NCI-H187 treated with DMSO at 0.1 percent for 48 hours (cell line): ENCODE measurements around the gene SENP7.
"Not testable (repeated sequence)": the region's sequence is repeated elsewhere in the genome, so short reads cannot be mapped to it uniquely, and the experiment has no call there.

Experiments used
- DNase-seq: peaks from one replicate; lab custom pipeline; 2025; lab: John Stamatoyannopoulos, UW

SENP7 gene

GRCh38 chr3:101454629-101455028 is 58.4 kb downstream of the SENP7 start:
- no peak for DNase-seq

GRCh38 chr3:101453961-101454360 is 59.1 kb downstream of the SENP7 start:
- DNase-seq: no peak

GRCh38 chr3:101438641-101439040 is 74.4 kb downstream of the SENP7 start:
- not testable (repeated sequence) for DNase-seq

GRCh38 chr3:101433652-101434051 is 79.4 kb downstream of the SENP7 start:
- no peak for DNase-seq

- DNase-seq: no peak
These were observed 88.8 kb downstream of the SENP7 start for GRCh38 chr3:101423984-101424888.

GRCh38 chr3:101418851-101419250 is 94.2 kb downstream of the SENP7 start:
- no peak for DNase-seq

GRCh38 chr3:101414121-101414520 is 98.9 kb downstream of the SENP7 start:
- no peak for DNase-seq

GRCh38 chr3:101413656-101414055 is 99.4 kb downstream of the SENP7 start:
- no peak for DNase-seq

- no peak for DNase-seq
These were observed 121.5 kb downstream of the SENP7 start for GRCh38 chr3:101391413-101391950.

GRCh38 chr3:101388706-101389105 is 124.3 kb downstream of the SENP7 start:
- no peak for DNase-seq

GRCh38 chr3:101387351-101387750 is 125.7 kb downstream of the SENP7 start:
- no peak for DNase-seq

GRCh38 chr3:101384426-101384825 is 128.6 kb downstream of the SENP7 start:
- DNase-seq: no peak

GRCh38 chr3:101383656-101384055 is 129.4 kb downstream of the SENP7 start:
- no peak for DNase-seq

- DNase-seq: no peak
These were observed 129.8 kb downstream of the SENP7 start for GRCh38 chr3:101383156-101383575.

GRCh38 chr3:101381809-101382208 is 131.2 kb downstream of the SENP7 start:
- DNase-seq: no peak

- no peak for DNase-seq
These were observed 133.2 kb downstream of the SENP7 start for GRCh38 chr3:101379658-101380376.

- DNase-seq: no peak
These were observed 135.2 kb downstream of the SENP7 start for GRCh38 chr3:101377796-101378195.

- DNase-seq: no peak
These were observed 135.8 kb downstream of the SENP7 start for GRCh38 chr3:101377209-101377608.

- no peak for DNase-seq
These were observed 137.4 kb downstream of the SENP7 start for GRCh38 chr3:101375586-101375985.

GRCh38 chr3:101362406-101362805 is 150.6 kb downstream of the SENP7 start:
- no peak for DNase-seq

GRCh38 chr3:101351829-101352228 is 161.2 kb downstream of the SENP7 start:
- no peak for DNase-seq

GRCh38 chr3:101340591-101340990 is 172.4 kb downstream of the SENP7 start:
- no peak for DNase-seq

GRCh38 chr3:101333883-101334282 is 179.1 kb downstream of the SENP7 start:
- DNase-seq: no peak
